Activated CD4-positive, alpha-beta T cell treated with anti-CD3 and anti-CD28 coated beads, Interleukin-2, amount 50 U/mL, for 4 hours (primary cell): ENCODE measurements around the gene C1orf141.
"Not testable (repeated sequence)": the region's sequence is repeated elsewhere in the genome, so short reads cannot be mapped to it uniquely, and the experiment has no call there.

ENCODE experiments used
- DNase-seq, 2 experiments: peaks; one replicate each; pipeline ENCODE4 v3.0.0-alpha.2; 2020

The C1orf141 gene

DNA sequence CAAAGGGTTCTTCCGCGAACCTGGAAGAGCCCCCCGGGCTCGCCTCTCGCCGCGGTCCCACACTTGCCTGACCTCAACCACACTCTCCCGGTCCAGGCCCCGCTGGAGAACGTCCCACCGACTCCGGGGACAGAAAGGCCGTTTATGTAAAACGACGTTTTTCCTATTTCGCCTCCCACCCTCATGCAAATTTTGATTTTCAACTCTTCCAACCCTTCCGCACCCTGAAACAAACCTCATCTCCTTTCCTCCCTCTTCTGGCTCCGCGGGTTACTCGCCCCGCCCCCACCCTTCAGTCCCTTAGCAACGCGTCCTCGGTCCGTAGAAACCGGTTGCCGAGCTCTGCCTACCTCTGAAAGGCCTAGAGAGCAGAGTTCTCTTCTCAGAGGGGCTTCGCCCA is at the start of gene C1orf141:
Gene C1orf141 (minus strand): TSS at position 276 of the 400 bp plus-strand sequence. CDS start 7,730 bp downstream, outside the sequence.
- DNase-seq, result no peak

DNA sequence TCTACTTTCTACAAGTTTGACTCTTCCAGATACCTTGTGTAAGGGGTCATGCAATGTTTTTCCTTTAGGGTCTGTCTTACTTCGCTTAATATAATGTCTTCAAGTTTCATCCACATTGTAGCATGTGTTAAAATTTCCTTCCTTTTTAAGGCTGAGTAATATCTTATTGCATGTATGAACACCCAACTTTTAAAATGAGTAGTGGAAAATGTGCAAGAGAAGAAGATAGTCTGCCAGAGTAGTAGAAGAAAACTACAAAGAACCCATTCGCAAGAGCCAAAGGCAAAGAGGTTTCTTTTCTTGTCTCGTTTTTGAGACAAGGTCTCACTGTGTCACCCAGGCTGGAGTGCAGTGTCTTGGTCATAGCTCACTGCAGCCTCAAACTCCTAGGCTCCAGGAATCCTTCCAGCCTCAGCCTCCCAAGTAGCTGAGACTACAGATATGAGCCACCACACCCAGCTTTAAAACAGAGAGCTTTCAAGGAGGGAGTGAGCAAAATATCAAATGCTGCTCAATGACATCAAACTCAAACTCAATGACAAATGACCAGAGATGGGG is 40.8 kb upstream of the C1orf141 start:
- no peak for DNase-seq

GRCh38 chr1:67174716-67175284 is 40.0 kb upstream of the C1orf141 start:
- no peak for DNase-seq

DNA sequence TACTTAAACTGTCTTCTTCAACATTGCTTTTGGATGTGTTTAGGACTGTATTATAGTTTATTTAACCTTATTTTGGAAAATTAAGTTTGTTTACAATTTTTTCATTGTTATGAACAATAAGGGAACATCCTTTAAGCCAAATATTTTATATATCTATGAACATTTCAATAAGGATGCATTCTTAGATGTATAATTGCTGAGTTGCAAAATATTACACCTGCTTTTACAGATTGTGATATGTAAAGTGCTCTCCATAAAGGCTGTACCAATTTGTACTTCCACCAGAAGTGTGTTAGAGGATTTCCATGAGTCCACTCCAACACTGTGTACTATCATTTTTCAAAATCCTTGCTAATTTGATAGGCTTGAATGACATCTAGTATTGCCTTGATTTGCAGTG is 39.2 kb upstream of the C1orf141 start:
- no peak for DNase-seq

GRCh38 chr1:67171978-67172377 is 37.2 kb upstream of the C1orf141 start:
- no peak for DNase-seq

DNA sequence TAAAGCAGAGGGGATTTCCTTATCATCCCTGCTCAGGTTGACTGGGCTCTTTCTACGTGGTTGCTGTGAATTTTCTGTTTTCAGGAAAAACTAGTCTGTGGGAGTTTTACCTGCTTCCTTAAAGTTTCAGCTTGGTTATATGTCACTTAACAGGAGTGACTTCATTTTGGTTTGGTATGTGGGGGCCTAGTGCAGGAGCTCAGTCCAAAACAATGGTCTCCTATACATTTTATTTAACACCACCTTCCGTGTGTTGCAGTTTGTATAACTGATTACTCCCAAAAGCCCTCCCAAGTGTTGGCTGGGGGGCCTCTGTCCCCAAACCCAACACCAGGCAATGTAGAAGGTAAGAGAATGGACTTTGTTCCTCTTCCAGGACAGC is 36.8 kb upstream of the C1orf141 start:
- DNase-seq, result no peak

GRCh38 chr1:67170751-67171573 is 36.2 kb upstream of the C1orf141 start:
- DNase-seq, result no peak

- no peak for DNase-seq
Observed at GRCh38 chr1:67169932-67170331, 35.2 kb upstream of the C1orf141 start.

GRCh38 chr1:67169496-67169895 is 34.7 kb upstream of the C1orf141 start:
- DNase-seq, result no peak

DNA sequence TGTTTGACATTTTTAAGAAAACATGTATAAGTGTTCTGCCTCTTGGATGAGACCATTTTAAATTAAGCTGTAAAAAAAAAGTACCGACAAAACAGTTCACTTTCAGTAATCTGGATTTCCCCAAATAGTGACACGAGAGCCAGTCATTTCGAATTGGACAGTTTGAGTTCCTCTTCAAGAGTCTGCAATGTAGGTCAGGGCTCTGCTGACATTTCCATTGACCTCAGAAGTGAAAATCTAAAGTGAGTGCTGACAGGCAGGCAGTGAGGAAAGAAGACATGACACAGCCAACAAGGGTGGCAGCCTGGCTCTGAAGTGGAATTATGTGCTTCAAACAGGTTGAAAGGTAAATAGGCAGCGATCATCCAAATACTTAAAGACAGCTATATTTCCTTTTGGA is 31.4 kb upstream of the C1orf141 start, which contains the start of gene IL23R:
Gene IL23R (plus strand): TSS at position 259 of the 400 bp plus-strand sequence. CDS start 1,667 bp downstream, outside the sequence.
- peak in 1 of 2 experiments; percentile 17 for DNase-seq

DNA sequence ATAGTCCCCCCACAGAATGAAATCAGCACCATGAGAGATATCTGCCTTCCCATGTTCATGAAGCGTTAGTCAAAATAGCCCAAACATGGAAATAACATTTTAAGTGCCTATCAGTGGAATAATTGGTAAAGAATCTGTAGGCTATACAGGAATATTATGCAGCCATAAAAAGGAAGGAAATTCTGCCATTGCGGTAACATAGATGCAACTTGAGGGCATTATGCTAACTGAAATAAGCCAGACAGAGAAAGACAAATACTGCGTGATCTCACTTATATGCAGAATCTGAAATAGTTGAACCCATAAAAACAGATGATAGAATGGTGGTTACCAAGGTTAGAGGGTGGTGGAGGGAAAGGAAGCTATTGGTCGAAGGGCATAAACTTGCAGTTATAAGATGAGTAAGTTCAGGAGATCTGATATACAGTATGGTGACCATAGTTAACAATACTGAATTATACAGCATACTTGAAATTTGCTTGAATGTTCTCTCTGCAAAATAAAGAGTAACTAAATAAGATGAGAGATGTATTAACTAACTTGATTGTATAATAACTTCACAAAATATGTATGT is 30.8 kb upstream of the C1orf141 start:
- DNase-seq, result no peak

DNA sequence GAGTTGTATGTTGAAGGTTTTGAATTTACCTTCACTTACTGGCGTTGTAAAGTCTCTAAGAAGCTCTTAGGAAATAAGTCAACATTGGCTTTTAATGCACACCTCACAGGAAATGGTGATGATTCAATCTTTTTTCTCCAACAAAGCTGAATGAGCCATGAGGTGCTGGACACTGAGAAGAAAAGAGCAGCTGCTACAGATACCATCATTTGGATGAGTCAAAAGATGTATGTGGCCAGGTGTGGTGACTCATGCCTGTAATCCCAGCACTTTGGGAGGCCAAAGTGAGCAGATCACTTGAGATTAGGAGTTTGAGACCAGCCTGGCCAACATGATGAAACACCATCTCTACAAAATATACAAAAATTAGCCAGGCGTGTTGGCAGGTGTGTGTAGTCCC is 28.2 kb upstream of the C1orf141 start:
- DNase-seq, result peak in 1 of 2 experiments; percentile 18

DNA sequence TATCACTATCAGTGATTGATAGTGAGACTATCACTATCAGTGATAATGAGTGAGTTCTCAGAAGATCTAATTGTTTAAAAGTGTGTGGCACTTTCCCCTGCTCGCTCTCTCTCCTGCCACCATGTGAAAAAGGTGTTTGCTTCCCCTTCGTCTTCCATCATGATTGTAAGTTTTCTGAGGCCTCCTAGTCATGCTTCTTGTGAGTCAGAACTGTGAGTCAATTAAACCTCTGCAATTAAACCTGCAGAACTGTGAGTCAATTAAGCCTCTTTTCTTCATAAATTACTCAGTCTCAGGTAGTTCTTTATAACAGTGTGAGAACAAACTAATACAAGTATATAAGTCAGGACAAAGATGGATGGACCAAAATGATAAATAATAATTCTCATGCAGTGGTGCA is 24.5 kb upstream of the C1orf141 start:
- DNase-seq, result no peak

DNA sequence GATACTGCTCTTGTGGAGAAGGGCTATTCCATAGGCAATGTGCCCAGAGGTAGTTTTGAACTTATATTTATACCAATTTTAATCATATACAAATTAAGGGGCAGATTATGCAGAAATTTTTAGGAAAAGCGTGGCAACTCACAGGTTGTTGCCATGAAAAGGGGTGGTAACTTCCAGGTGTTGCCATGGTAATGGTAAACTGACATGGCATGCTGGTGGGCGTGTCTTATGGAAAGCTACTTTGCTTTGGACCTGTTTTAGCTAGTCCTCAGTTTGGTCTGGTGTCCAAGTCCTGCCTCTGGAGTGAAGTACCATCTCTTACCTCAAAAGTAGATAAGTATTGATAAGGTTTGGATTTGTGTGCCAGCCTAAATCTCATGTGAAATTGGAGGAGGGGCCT is 23.6 kb upstream of the C1orf141 start:
- no peak for DNase-seq

DNA sequence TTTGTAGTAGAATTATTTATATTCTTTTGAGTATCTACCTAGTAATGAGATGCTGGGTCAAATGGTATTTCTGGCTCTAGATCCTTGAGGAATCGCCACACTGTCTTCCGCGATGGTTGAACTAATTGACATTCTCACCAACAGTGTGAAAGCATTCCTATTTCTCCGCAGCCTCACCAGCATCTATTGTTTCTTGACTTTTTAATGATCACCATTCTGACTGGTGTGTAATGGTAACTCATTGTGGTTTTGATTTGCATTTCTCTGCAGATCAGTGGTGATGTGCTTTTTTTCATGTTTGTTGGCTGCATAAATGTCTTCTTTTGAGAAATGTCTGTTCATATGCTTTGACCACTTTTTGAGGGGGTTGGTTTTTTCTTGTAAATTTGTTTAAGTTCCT is 16.2 kb upstream of the C1orf141 start:
- no peak for DNase-seq

- DNase-seq, result peak; percentile 51 to 54
Observed at GRCh38 chr1:67149179-67149770, 14.5 kb upstream of the C1orf141 start.

DNA sequence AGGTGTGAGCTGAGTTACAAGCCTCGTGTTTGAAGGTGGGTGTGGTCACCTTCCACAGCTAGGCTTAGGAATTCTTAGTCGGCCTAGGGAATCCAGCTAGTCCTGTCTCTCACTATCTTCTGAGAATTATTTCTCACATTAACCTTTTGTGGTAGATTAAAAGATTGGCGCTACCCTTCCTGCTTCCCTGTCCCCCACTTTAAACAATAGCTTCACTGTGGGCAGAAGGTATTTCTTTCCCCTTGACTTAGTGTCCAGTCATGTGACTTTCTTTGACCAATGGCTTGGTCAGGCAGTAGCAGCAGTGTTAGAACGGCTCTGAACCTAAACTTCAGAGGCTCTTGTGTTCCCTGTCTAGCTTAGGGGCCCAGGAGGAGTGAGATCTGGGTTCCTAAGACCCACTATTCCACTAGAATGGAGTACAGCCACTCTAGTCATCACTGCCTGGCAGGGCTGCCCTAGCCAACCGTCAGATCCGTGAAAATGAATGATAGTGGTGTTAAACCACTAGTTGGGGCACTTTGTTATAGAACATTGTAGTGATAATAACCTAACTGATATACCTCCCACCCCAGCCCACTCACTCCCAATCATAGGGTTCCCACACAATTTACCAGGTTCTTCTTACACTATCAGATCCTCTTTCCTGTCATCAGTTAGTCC is 13.9 kb upstream of the C1orf141 start:
- DNase-seq, result no peak

- not testable (repeated sequence) for DNase-seq
Observed at GRCh38 chr1:67147973-67148372, 13.2 kb upstream of the C1orf141 start.

GRCh38 chr1:67146539-67146938 is 11.8 kb upstream of the C1orf141 start:
- DNase-seq, result no peak

DNA sequence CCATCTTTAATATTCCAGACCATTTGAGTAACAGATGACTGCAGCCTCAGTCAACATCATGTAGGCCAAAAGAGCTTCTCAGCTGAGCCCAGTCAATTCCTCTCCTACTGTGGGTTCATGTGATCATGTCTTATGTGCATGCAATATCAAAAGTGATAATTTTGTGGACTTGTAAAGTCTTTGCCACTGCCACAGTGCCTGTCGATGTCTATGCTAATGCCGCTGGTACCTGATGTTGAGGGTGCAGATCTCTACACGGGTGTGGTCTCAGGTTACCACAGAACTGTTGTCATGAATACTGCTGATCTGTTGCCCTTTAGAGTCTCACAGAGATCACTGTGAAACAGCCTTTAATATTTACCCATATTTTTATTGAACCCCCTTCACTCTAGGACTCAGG is 11.3 kb upstream of the C1orf141 start:
- no peak for DNase-seq

DNA sequence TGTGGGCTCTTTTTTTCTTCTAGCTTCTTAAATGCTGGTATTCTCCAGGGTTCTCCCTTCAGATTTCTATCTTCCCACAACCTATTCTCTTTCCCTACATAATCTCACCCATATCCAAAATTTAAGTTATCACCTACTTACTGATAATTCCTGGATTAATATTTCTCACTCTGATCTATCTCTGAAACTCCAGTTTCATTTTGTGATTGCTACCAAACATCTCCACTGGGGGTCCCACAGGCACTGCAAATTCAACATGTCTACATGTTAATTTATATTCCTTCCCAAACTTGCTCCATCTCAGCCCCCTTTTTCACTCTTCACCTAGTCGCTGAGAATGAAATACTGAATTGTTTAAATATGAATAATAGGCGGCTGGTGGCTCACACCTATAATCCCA is 9.9 kb upstream of the C1orf141 start:
- peak in 1 of 2 experiments; percentile 18 for DNase-seq

DNA sequence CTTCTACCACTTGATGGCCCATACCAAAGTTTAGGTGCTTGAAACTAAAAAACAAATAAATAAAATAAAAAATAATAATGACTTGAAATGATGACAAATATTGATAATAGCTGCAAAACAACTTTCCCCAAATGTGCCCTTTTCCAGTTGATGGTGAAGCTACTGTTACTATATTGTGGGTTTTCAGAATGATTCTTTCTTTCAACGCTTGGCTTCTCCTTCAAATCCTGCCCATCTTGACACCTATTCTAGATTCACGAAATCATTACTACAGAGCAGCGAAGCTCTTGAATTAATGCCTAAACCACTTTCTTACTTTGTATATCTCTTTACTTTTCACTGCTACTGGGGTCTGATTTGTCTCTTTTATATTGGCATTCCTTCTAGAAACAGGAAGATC is 9.2 kb upstream of the C1orf141 start:
- no peak for DNase-seq

GRCh38 chr1:67142931-67143330 is 8.2 kb upstream of the C1orf141 start:
- DNase-seq, result no peak
